GM19452 (cell line): ENCODE results near the gene UGT1A1.
"Not testable (repeated sequence)": the region's sequence is repeated elsewhere in the genome, so short reads cannot be mapped to it uniquely, and the experiment has no call there.

Source experiments
- ATAC-seq: cut with Tn5 transposase; IDR thresholded peaks from one replicate; pipeline ENCODE4 v1.9.1; 2021; ENCODE audit not compliant: unreplicated experiment

Gene UGT1A1

GRCh38 chr2:233760043-233760442 is at the start of gene UGT1A1:
UGT1A1 (plus strand) TSS chr2:233760270; CDS start chr2:233760288, 18 bp downstream.
- no peak for ATAC-seq

- ATAC-seq: no peak
These were observed 48.6 kb upstream of the UGT1A1 start for GRCh38 chr2:233711312-233712008.

- no peak for ATAC-seq
These were observed 47.3 kb upstream of the UGT1A1 start, which contains the start of gene UGT1A5 for GRCh38 chr2:233712611-233713261. UGT1A5 (plus strand) TSS chr2:233712907; CDS start chr2:233712992, 85 bp downstream.

- ATAC-seq: no peak
These were observed 46.8 kb upstream of the UGT1A1 start for GRCh38 chr2:233713262-233713615.

GRCh38 chr2:233714121-233714520 is 45.9 kb upstream of the UGT1A1 start:
- no peak for ATAC-seq

GRCh38 chr2:233718552-233718951 is 41.5 kb upstream of the UGT1A1 start, which contains the start of gene UGT1A4:
UGT1A4 (plus strand) TSS chr2:233718736; CDS start chr2:233718821, 85 bp downstream.
- ATAC-seq: no peak

GRCh38 chr2:233728723-233729301 is 31.3 kb upstream of the UGT1A1 start, which contains the start of gene UGT1A3:
UGT1A3 (plus strand) TSS chr2:233729042; CDS start chr2:233729127, 85 bp downstream.
- ATAC-seq: no peak

GRCh38 chr2:233736868-233737653 is 23.0 kb upstream of the UGT1A1 start:
- not testable (repeated sequence) for ATAC-seq

GRCh38 chr2:233740870-233741269 is 19.2 kb upstream of the UGT1A1 start:
- ATAC-seq: no peak

- ATAC-seq: no peak
These were observed 16.4 kb upstream of the UGT1A1 start for GRCh38 chr2:233743464-233744259.

- no peak for ATAC-seq
These were observed 14.9 kb upstream of the UGT1A1 start for GRCh38 chr2:233745073-233745755.

GRCh38 chr2:233745838-233746237 is 14.2 kb upstream of the UGT1A1 start:
- not testable (repeated sequence) for ATAC-seq

- ATAC-seq: no peak
These were observed 13.4 kb upstream of the UGT1A1 start for GRCh38 chr2:233746475-233747282.

GRCh38 chr2:233747283-233747544 is 12.9 kb upstream of the UGT1A1 start:
- ATAC-seq: no peak

- ATAC-seq: not testable (repeated sequence)
These were observed 9.4 kb upstream of the UGT1A1 start for GRCh38 chr2:233750689-233751088.

GRCh38 chr2:233751212-233752009 is 8.7 kb upstream of the UGT1A1 start:
- not testable (repeated sequence) for ATAC-seq

GRCh38 chr2:233754872-233755611 is 5.0 kb upstream of the UGT1A1 start:
- no peak for ATAC-seq
